BLaER1 (cell line): ENCODE results near the gene DCHS2.

Experiments
- H3K27ac ChIP-seq: shearing (Covaris generic); formaldehyde crosslinking; 2 replicates; pipeline ENCODE4 v1.8.1; 2022
- H3K27me3 ChIP-seq: shearing (Covaris generic); formaldehyde crosslinking; 2 replicates; pipeline ENCODE4 v1.8.1; 2022
- H3K36me3 ChIP-seq: shearing (Covaris generic); formaldehyde crosslinking; 2 replicates; pipeline ENCODE4 v1.8.1; 2022
- H3K4me1 ChIP-seq: shearing (Covaris generic); formaldehyde crosslinking; 2 replicates; pipeline ENCODE4 v1.8.1; 2022
- H3K4me2 ChIP-seq: shearing (Covaris generic); formaldehyde crosslinking; 2 replicates; pipeline ENCODE4 v1.8.1; 2022
- H3K4me3 ChIP-seq: shearing (Covaris generic); formaldehyde crosslinking; 2 replicates; pipeline ENCODE4 v1.8.1; 2022
- H3K9ac ChIP-seq: shearing (Covaris generic); formaldehyde crosslinking; 2 replicates; pipeline ENCODE4 v1.8.1; 2022
- H3K9me3 ChIP-seq: shearing (Covaris generic); formaldehyde crosslinking; 2 replicates; pipeline ENCODE4 v1.8.1; 2022
- H4K20me1 ChIP-seq: shearing (Covaris generic); formaldehyde crosslinking; 2 replicates; pipeline ENCODE4 v1.8.1; 2022
- Cebpa-rat ChIP-seq: shearing (Covaris generic); IDR thresholded peaks from 2 replicates; pipeline ENCODE4 v1.8.1; 2022

The DCHS2 gene

GRCh38 chr4:154491341-154492271 lies at the start of gene DCHS2:
Gene DCHS2 (minus strand): TSS chr4:154491799. CDS start chr4:154491355, 444 bp downstream.
- peak within 1 kb of the TSS; percentile 79 for H3K9ac ChIP-seq
- H4K20me1 ChIP-seq: no peaks in the 10 kb centered on the region
- H3K4me2 ChIP-seq: peak within 1 kb of the TSS; percentile 81
- peak within 1 kb of the TSS; percentile 76 for H3K4me3 ChIP-seq
- no peaks in the 10 kb centered on the region for H3K27me3 ChIP-seq
- TF ChIP-seq Cebpa-rat: no peak
- H3K27ac ChIP-seq: peak within 1 kb of the TSS; percentile 71
- H3K9me3 ChIP-seq: peaks cover 17% of the 10 kb centered on the region
- H3K36me3 ChIP-seq: peaks cover 16% of the 10 kb centered on the region; the same call in 1 of the 2 replicates
- H3K4me1 ChIP-seq: peaks cover 53% of the 10 kb centered on the region

GRCh38 chr4:154534296-154534695 lies 42.7 kb upstream of the DCHS2 start:
- no peak for TF ChIP-seq Cebpa-rat
- no peaks in the 10 kb centered on the region for H3K4me1 ChIP-seq

GRCh38 chr4:154529728-154530519 lies 38.3 kb upstream of the DCHS2 start:
- Histone ChIP-seq H3K4me1 (0 out of 2 replicates have a peak, but pooled peaks cover 8% of the 10 kb centered on the region), H3K9me3 (no peaks in the 10 kb centered on the region), H3K27me3 (no peaks in the 10 kb centered on the region), H3K27ac (no peak overlapping the region), H3K4me2 (no peak overlapping the region), H4K20me1 (no peaks in the 10 kb centered on the region), H3K4me3 (no peak overlapping the region), H3K9ac (no peak overlapping the region), H3K36me3 (peaks cover 7% of the 10 kb centered on the region)
- no peak for TF ChIP-seq Cebpa-rat

More at GRCh38 chr4:154534296-154534695, 42.7 kb upstream of the DCHS2 start:
- Histone ChIP-seq H3K4me2 (no peak overlapping the region), H4K20me1 (no peaks in the 10 kb centered on the region), H3K4me3 (no peak overlapping the region), H3K9ac (no peak overlapping the region), H3K36me3 (peaks cover 43% of the 10 kb centered on the region), H3K27ac (no peak overlapping the region), H3K27me3 (no peaks in the 10 kb centered on the region), H3K9me3 (no peaks in the 10 kb centered on the region)

- TF ChIP-seq Cebpa-rat: no peak
- H3K4me2 ChIP-seq: no peak overlapping the region
- H3K9me3 ChIP-seq: peaks cover 2% of the 10 kb centered on the region; the same call in 1 of the 2 replicates
- no peaks in the 10 kb centered on the region for H3K36me3 ChIP-seq
- H3K27ac ChIP-seq: no peak overlapping the region
- no peaks in the 10 kb centered on the region for H4K20me1 ChIP-seq
- H3K27me3 ChIP-seq: no peaks in the 10 kb centered on the region
- H3K4me1 ChIP-seq: 0 out of 2 replicates have a peak, but pooled peaks cover 8% of the 10 kb centered on the region
- no peak overlapping the region for H3K9ac ChIP-seq
- no peak overlapping the region for H3K4me3 ChIP-seq
These were observed 37.3 kb upstream of the DCHS2 start for GRCh38 chr4:154528869-154529268.

GRCh38 chr4:154527308-154527707 lies 35.7 kb upstream of the DCHS2 start:
- 0 out of 2 replicates have a peak, but pooled peaks cover 8% of the 10 kb centered on the region for H3K4me1 ChIP-seq
- H4K20me1 ChIP-seq: no peaks in the 10 kb centered on the region
- H3K36me3 ChIP-seq: no peaks in the 10 kb centered on the region
- H3K4me3 ChIP-seq: no peak overlapping the region
- TF ChIP-seq Cebpa-rat: no peak
- peaks cover 10% of the 10 kb centered on the region; the same call in 1 of the 2 replicates for H3K9me3 ChIP-seq
- H3K9ac ChIP-seq: no peak overlapping the region
- H3K4me2 ChIP-seq: no peak overlapping the region
- no peak overlapping the region for H3K27ac ChIP-seq
- H3K27me3 ChIP-seq: no peaks in the 10 kb centered on the region

GRCh38 chr4:154526151-154526550 lies 34.6 kb upstream of the DCHS2 start:
- peaks cover 10% of the 10 kb centered on the region; the same call in 1 of the 2 replicates for H3K9me3 ChIP-seq
- H4K20me1 ChIP-seq: no peaks in the 10 kb centered on the region
- peak; percentile 34; the same call in 1 of the 2 replicates for TF ChIP-seq Cebpa-rat
- no peak overlapping the region for H3K4me2 ChIP-seq
- H3K27ac ChIP-seq: no peak overlapping the region
- no peak overlapping the region for H3K4me3 ChIP-seq
- H3K9ac ChIP-seq: no peak overlapping the region
- H3K27me3 ChIP-seq: no peaks in the 10 kb centered on the region
- H3K36me3 ChIP-seq: no peaks in the 10 kb centered on the region
- H3K4me1 ChIP-seq: 0 out of 2 replicates have a peak, but pooled peaks cover 8% of the 10 kb centered on the region

GRCh38 chr4:154521607-154522006 lies 30.0 kb upstream of the DCHS2 start:
- Histone ChIP-seq H3K4me2 (no peak overlapping the region), H3K9ac (no peak overlapping the region), H3K9me3 (peaks cover 10% of the 10 kb centered on the region; the same call in 1 of the 2 replicates), H3K4me3 (no peak overlapping the region), H3K36me3 (no peaks in the 10 kb centered on the region), H3K4me1 (0 out of 2 replicates have a peak, but pooled peaks cover 8% of the 10 kb centered on the region), H3K27me3 (no peaks in the 10 kb centered on the region), H3K27ac (no peak overlapping the region), H4K20me1 (no peaks in the 10 kb centered on the region)
- no peak for TF ChIP-seq Cebpa-rat

- Histone ChIP-seq H3K4me3 (no peak overlapping the region), H3K27ac (no peak overlapping the region), H4K20me1 (no peaks in the 10 kb centered on the region), H3K27me3 (no peaks in the 10 kb centered on the region), H3K4me2 (no peak overlapping the region), H3K4me1 (no peaks in the 10 kb centered on the region), H3K36me3 (no peaks in the 10 kb centered on the region), H3K9ac (no peak overlapping the region), H3K9me3 (peaks cover 14% of the 10 kb centered on the region; the same call in 1 of the 2 replicates)
- no peak for TF ChIP-seq Cebpa-rat
These were observed 27.6 kb upstream of the DCHS2 start for GRCh38 chr4:154519214-154519613.

- Histone ChIP-seq H3K4me3 (no peak overlapping the region), H4K20me1 (no peaks in the 10 kb centered on the region), H3K4me2 (no peak overlapping the region), H3K9ac (no peak overlapping the region), H3K4me1 (no peaks in the 10 kb centered on the region), H3K27ac (no peak overlapping the region), H3K27me3 (no peaks in the 10 kb centered on the region), H3K9me3 (peaks cover 14% of the 10 kb centered on the region), H3K36me3 (no peaks in the 10 kb centered on the region)
- TF ChIP-seq Cebpa-rat: no peak
These were observed 26.0 kb upstream of the DCHS2 start for GRCh38 chr4:154517591-154517990.
